AG04449 (cell line): ENCODE results near the gene AK2.
A peak's percentile ranks its signal among the peaks of the same experiment; 100 is the strongest.

Source experiments
- CTCF ChIA-PET: fragments of 350-600 bp; formaldehyde crosslinking; extraction: SDS; loops from one replicate; lab custom pipeline; 2021; ENCODE audit warnings: antibody characterized with exemption; lab: Yijun Ruan, JAX
- POLR2A ChIA-PET: fragments of 400-600, 350-600 bp; formaldehyde crosslinking; extraction: SDS; loops from one replicate; lab custom pipeline; 2020; ENCODE audit warnings: antibody characterized with exemption, inconsistent platforms; lab: Yijun Ruan, JAX
- DNase-seq: peaks from one replicate; pipeline ENCODE4 v3.0.0-alpha.2; 2010; ENCODE audit warnings: low read depth, low spot score
- H3K4me3 ChIP-seq: 2 replicates; pipeline ENCODE4 v1.5.1; 2011; ENCODE audit warnings: low read depth, mild to moderate bottlenecking, control low read depth, low read length
- CTCF ChIP-seq: IDR thresholded peaks from one replicate; pipeline ENCODE4 v1.5.1; 2011; ENCODE audit warnings: mild to moderate bottlenecking, moderate library complexity, low read length, control low read depth, inconsistent platforms; ENCODE audit not compliant: insufficient read depth; ENCODE audit errors: missing control alignments

Gene AK2

DNA sequence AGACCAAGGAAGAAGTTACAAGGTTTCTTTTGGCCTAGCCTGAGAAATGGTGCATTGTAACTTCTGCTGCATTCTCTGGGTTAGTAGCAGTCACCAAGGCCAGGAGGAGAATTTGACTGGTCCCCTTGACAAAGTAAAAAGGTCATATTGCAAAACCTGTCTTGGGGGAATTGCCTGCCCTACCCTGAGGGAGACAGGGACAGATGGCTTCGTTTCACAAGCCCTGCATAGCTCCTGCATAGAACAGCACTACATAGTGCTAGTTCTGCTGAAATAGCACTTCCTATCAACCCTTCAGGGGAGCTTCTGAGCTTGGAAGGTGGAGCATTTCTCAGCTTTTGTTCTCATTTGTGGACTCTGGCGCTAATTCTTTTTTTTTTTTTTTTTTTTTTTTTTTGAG is 20.4 kb upstream of the AK2 start:
- ChIA-PET POLR2A (interaction anchor here (1.1 kb wide), 1 partner anchor 24 kb away, joined by 6 read pairs; the partner anchor contains the start of gene AZIN2), CTCF (interaction anchor here (0.7 to 7.1 kb wide), 20 partner anchors 9 to 345 kb away, joined by 3 to 147 read pairs (median 4); partner anchors contain the start of gene AZIN2)
- DNase-seq: no peak
- TF ChIP-seq CTCF: no peak
- no peak overlapping the region for H3K4me3 ChIP-seq

DNA sequence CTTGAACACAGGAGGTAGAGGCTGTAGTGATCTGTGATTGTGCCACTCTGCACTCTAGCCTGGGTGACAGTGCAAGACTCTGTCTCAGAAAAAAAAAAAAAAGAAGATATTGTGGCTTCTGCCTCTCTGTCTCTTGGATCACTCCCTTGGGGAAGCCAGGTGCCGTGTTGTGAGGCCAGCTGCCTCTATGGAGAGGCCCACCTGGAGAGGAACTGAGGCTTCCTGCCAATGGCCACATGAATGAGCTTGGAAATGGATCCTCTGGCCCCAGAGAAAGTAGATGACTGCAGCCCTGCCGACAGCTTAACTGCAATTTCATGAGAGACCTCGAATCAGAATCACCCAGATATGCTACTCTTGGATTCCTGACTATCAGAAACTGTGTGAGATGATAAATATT is 19.7 kb upstream of the AK2 start:
- CTCF ChIA-PET: interaction anchor here (0.9 to 7.1 kb wide), 20 partner anchors 10 to 344 kb away, joined by 3 to 147 read pairs (median 5); partner anchors contain the start of gene AZIN2
- H3K4me3 ChIP-seq: no peak overlapping the region
- no peak for TF ChIP-seq CTCF
- POLR2A ChIA-PET: interaction anchor here (1.1 kb wide), 1 partner anchor 25 kb away, joined by 6 read pairs; the partner anchor contains the start of gene AZIN2
- DNase-seq: no peak

DNA sequence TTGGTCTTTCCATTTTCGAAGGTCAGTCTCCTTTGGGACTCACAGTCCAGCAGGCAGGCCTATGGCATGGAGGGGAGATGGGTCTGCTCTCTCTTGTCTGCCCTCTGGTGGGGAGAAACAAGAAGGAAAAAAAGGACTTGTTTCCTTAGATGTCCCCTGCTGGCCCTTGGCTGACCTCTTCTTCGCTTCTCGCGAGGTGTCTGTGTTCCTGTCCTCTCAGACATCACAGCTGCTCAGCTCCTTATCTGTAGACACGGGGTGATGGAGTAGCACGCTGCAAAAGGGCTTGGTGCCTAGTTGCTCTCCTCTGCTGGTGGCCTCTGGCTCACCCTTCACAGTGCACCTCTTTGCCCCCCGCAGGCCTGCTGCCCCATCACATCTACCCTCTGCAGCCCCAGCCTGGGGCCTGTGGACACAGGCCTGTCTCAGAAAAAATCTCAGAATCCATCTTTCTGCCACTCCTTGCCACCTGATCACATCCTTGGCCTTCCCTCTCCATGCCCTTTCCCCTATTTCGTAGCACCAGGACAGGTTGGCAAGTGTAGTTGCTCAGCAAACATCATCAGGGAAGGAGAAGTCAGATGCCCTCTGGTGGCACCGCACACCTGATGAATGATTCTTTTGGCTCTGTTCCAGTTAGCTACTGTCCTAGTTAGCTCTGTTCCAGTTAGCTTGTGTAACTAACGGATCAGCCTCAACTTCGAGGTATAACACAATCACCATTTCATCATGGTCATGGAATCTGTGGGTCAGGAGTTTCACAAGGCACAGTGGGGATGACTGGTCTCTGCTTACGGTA is 18.7 kb upstream of the AK2 start:
- POLR2A ChIA-PET: interaction anchor here (1.0 kb wide), 1 partner anchor 91 kb away, joined by 3 read pairs; no protein-coding TSS in a partner anchor
- CTCF ChIA-PET: interaction anchor here (0.6 to 7.1 kb wide), 48 partner anchors 7 to 343 kb away, joined by 3 to 147 read pairs (median 5); partner anchors contain the start of gene AZIN2
- no peak overlapping the region for H3K4me3 ChIP-seq
- DNase-seq: peak; percentile 52
- peak; percentile 74 for TF ChIP-seq CTCF

DNA sequence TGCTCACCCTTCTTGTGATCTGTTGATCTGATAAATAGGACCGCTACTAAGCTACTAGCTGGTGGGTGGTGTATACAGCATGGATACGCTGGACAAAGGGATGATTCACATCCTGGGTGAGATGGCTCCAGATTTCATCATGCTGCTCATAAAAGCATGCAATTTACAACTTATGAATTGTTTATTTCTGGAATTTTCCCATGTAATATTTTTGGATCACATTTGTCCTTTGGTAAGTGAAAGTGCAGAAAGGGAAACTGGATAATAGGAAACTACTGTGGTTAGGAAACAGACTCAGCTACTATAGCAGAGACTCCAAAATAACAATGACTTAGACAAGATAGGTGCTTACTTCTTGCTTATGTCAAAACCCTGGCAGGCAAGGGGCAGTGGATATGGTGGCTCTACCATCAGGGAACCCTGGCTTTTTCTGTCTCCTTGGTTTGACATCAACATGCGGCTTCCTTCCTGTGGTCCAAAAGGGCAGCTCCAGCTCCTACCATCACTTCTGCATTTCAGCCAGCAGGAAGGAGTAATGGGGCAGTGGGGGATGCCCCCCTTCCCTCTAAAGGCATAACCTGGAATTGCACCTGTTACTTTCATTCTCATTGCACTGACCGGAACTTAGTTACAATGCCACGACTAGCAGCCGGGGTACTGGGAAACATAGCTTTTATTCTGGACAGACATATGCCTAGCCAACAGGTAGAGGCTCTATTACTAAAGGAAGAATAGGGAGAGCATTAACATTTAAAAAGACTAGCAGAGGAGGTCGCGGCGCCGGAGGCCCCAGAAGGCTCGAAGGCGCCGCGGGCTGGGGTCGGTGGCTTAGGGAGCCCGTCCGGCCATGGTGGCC is 13.8 kb upstream of the AK2 start:
- no peak overlapping the region for H3K4me3 ChIP-seq
- ChIA-PET POLR2A (no interaction called here), CTCF (interaction anchor here (0.6 to 3.2 kb wide), 4 partner anchors 20 to 116 kb away, joined by 3 to 20 read pairs (median 4); no protein-coding TSS in a partner anchor)
- DNase-seq: peak; percentile 82
- peak; percentile 21 for TF ChIP-seq CTCF

DNA sequence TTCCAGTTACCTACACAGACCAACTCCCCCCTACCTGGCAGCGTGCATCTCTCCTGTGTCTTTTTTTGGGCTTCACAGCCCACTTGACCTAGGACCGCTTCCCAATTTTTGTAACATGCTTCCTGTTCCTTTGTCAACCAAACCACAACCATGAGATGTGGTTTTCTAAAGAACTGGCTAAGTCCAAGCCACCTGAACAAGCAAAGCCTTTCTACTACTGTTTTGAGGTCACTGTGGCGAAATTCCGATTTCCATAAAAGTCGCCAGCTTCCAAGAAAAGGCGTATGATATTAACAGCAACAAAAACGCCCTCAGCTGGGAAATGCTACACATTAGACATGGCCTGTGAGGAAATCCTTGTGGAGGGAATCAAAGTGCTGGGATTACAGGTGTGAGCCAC is 12.7 kb upstream of the AK2 start:
- DNase-seq: no peak
- no peak for TF ChIP-seq CTCF
- no peak overlapping the region for H3K4me3 ChIP-seq
- CTCF ChIA-PET: interaction anchor here (1.2 to 3.2 kb wide), 4 partner anchors 11 to 174 kb away, joined by 3 to 20 read pairs (median 3); no protein-coding TSS in a partner anchor
- POLR2A ChIA-PET: interaction anchor here (0.6 kb wide), 1 partner anchor 130 kb away, joined by 3 read pairs; no protein-coding TSS in a partner anchor
